ENCODE data around the gene PADI4. TPM values are rescaled to one million over a fixed set of nuclear protein-coding genes. Genes with fewer than 3 reads are reported as not detected.
A peak's percentile ranks its signal among the peaks of the same experiment; 100 is the strongest.

Gene PADI4
- total RNA-seq, 2 donors from 2014 or later = not detected

DNA sequence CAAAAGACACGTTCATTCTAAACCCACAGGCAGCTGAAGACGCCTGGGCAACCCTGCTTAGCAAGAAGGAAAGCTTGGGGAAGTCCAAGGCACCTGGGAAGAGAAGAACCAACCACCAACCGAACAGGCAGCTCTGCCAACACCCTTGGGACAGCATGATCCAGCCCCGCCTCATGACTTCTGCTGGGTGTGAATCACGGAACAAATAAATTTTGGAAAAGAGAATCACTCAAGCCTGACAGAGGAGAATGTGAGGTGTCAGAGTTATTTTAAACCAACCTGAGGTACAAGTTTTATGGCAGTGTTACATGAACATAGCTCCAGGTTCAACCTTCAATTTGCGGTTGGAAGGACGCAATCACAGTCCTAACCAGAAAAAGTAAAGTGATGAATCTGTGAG, 10.0 kb upstream of the PADI4 start:
- intact Hi-C loops (cut with DNase I) = no loop called here
- H3K4me1 ChIP-seq (replicated peaks) = peaks cover 8% of the 10 kb centered on the region
- no peaks in the 10 kb centered on the region for H3K27me3 ChIP-seq (replicated peaks; ENCODE audit: insufficient read depth)
- no peak overlapping the region for H3K4me3 ChIP-seq
- no peaks in the 10 kb centered on the region for H3K36me3 ChIP-seq
- peak; percentile 86 for DNase-seq (ENCODE audit: low spot score)
- TF ChIP-seq POLR2AphosphoS5 (IDR thresholded peaks at IDR 0.05) (peak; percentile 94), POLR2A (IDR thresholded peaks at IDR 0.05) (no peak)
- TF ChIP-seq, protein P1, sequence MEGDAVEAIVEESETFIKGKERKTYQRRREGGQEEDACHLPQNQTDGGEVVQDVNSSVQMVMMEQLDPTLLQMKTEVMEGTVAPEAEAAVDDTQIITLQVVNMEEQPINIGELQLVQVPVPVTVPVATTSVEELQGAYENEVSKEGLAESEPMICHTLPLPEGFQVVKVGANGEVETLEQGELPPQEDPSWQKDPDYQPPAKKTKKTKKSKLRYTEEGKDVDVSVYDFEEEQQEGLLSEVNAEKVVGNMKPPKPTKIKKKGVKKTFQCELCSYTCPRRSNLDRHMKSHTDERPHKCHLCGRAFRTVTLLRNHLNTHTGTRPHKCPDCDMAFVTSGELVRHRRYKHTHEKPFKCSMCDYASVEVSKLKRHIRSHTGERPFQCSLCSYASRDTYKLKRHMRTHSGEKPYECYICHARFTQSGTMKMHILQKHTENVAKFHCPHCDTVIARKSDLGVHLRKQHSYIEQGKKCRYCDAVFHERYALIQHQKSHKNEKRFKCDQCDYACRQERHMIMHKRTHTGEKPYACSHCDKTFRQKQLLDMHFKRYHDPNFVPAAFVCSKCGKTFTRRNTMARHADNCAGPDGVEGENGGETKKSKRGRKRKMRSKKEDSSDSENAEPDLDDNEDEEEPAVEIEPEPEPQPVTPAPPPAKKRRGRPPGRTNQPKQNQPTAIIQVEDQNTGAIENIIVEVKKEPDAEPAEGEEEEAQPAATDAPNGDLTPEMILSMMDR (IDR thresholded peaks at IDR 0.05) = no peak
- no peaks in the 10 kb centered on the region for H3K9me3 ChIP-seq
- 20% methylated on average over 7 of the region's 7 CpGs for WGBS
- no peak overlapping the region for H3K27ac ChIP-seq

DNA sequence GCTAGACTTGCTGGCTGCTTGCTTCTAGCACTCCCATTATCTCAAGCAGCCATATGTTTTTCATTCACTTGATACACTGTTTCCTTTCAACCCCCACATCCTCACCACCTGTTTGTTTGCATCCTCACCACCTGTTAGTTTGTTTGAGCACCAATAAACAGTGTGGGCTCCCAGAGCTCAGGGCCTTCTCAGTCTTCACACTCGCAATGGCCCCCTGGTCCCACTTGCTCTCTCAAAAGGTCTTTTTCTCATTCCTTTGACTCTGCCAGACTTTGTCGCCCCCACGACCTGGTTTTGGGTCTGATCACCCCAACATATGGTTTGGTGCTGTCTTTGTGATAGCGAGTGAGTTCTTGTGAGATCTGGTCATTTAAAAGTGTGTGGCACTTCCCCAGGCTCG, 6.2 kb upstream of the PADI4 start:
- no peaks in the 10 kb centered on the region for H3K36me3 ChIP-seq
- H3K4me1 ChIP-seq (replicated peaks) = peaks cover 8% of the 10 kb centered on the region
- intact Hi-C loops (cut with DNase I) = no loop called here
- DNase-seq (ENCODE audit: low spot score) = no peak
- WGBS = 85% methylated on average over 5 of the region's 5 CpGs
- H3K27ac ChIP-seq = no peak overlapping the region
- TF ChIP-seq, protein P1 (IDR thresholded peaks at IDR 0.05) = no peak
- no peak for TF ChIP-seq POLR2A (IDR thresholded peaks at IDR 0.05)
- no peak for TF ChIP-seq POLR2AphosphoS5 (IDR thresholded peaks at IDR 0.05)
- no peaks in the 10 kb centered on the region for H3K9me3 ChIP-seq
- H3K4me3 ChIP-seq = no peak overlapping the region
- H3K27me3 ChIP-seq (replicated peaks; ENCODE audit: insufficient read depth) = no peaks in the 10 kb centered on the region

DNA sequence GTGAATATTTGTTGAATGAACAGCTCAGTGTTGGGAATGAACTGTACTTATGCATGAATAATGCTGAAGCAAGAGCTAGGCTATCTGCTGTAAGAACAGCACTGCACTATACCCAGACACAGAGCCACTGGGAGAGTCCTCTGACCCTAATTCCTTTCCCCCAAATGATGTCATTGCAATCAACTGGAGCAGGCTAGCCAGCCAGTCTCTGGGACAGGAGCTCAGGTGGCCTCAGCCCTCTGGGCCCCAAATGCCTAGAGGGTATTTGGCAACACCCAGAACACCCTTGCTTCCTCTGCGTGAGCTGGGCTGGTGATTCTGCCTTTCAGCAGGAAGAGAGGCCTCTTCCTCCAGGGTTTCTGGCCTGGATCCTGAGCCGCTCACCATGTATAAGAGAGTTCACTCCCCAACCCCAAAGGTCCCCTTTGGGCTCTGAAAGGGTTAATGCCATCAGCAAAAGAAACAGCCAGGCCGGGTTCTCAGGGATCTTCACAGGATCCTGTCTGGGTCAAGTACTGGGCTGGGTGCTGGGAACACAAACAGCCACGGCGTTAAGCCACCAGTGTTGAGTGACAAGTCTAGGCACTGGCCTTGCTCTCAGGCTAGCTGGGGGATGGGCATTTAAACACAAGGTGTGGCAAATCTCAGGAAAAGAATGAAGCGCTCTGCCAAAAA, 3.7 kb upstream of the PADI4 start:
- intact Hi-C loops (cut with DNase I) = no loop called here
- TF ChIP-seq, protein P1 (IDR thresholded peaks at IDR 0.05) = no peak
- TF ChIP-seq POLR2A (IDR thresholded peaks at IDR 0.05) (no peak), POLR2AphosphoS5 (IDR thresholded peaks at IDR 0.05) (no peak)
- Histone ChIP-seq H3K27ac (no peak overlapping the region), H3K27me3 (replicated peaks; ENCODE audit: insufficient read depth) (no peaks in the 10 kb centered on the region), H3K4me1 (replicated peaks) (no peaks in the 10 kb centered on the region), H3K4me3 (no peak overlapping the region), H3K9me3 (no peaks in the 10 kb centered on the region), H3K36me3 (no peaks in the 10 kb centered on the region)
- 25% methylated on average over 6 of the region's 6 CpGs for WGBS
- DNase-seq (ENCODE audit: low spot score) = no peak

DNA sequence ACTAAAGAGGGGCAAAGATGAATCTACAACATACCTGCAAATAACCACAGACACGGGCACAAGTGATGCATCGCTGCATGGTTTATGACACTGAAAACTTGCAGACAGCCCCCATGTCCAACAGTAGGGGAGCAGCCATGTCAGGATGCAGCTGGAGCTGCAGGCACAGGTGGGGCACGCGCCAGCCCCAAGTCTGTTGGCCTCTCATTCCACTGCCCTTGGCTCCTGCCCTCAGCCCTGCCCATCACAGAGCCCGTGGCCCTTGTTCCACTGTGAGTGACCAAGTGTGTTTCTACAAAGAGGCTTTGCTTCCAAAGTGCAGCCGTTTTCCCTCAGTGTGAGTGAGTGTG, 3.2 kb upstream of the PADI4 start:
- no peak overlapping the region for H3K27ac ChIP-seq
- TF ChIP-seq POLR2A (IDR thresholded peaks at IDR 0.05) (no peak), POLR2AphosphoS5 (IDR thresholded peaks at IDR 0.05) (no peak)
- TF ChIP-seq, protein P1 (IDR thresholded peaks at IDR 0.05) = no peak
- no peaks in the 10 kb centered on the region for H3K27me3 ChIP-seq (replicated peaks; ENCODE audit: insufficient read depth)
- no peaks in the 10 kb centered on the region for H3K36me3 ChIP-seq
- 68% methylated on average over 6 of the region's 6 CpGs for WGBS
- DNase-seq (ENCODE audit: low spot score) = no peak
- no peaks in the 10 kb centered on the region for H3K4me1 ChIP-seq (replicated peaks)
- no peak overlapping the region for H3K4me3 ChIP-seq
- no peaks in the 10 kb centered on the region for H3K9me3 ChIP-seq
- intact Hi-C loops (cut with DNase I) = no loop called here

DNA sequence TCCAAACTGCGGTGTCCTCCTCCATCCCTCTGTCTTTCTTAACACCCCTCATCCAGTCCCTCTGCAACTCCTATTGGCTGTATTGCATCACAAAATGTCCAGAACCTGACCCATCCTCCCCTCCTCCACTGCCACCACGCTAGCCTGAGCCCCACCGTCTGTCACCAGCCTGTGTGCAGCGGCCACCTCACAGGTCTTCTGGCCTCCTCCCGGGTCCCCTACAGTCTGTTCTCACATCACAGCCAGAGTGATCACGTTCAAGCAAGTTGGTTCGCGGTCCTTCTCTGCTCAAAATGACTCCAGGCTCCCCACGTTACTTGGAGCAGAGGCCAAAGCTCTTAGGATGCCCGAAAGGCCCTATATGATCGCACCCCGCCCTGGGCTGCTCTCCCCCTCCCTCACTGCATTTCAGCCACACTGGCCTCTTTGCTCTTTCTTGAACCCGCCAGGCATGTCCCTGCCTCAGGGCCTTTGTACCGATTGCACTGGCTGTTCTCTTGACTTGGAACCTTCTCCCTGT, 2.4 kb upstream of the PADI4 start:
- DNase-seq (ENCODE audit: low spot score) = no peak
- 82% methylated on average over 13 of the region's 14 CpGs for WGBS
- no peak overlapping the region for H3K4me3 ChIP-seq
- no peaks in the 10 kb centered on the region for H3K27me3 ChIP-seq (replicated peaks; ENCODE audit: insufficient read depth)
- H3K9me3 ChIP-seq = no peaks in the 10 kb centered on the region
- no peaks in the 10 kb centered on the region for H3K4me1 ChIP-seq (replicated peaks)
- no peak for TF ChIP-seq POLR2AphosphoS5 (IDR thresholded peaks at IDR 0.05)
- TF ChIP-seq, protein P1 (IDR thresholded peaks at IDR 0.05) = no peak
- no peak for TF ChIP-seq POLR2A (IDR thresholded peaks at IDR 0.05)
- intact Hi-C loops (cut with DNase I) = no loop called here
- H3K27ac ChIP-seq = no peak overlapping the region
- H3K36me3 ChIP-seq = no peaks in the 10 kb centered on the region

Measured in prostate gland (tissue), 2 donors.